Fibroblast of the conjunctiva (primary cell): ENCODE data around the gene DNAJC17.

Experiments
- DNase-seq: peaks from one replicate; pipeline ENCODE4 v3.0.0-alpha.2; 2010; ENCODE audit warnings: low read depth

The DNAJC17 gene

DNA sequence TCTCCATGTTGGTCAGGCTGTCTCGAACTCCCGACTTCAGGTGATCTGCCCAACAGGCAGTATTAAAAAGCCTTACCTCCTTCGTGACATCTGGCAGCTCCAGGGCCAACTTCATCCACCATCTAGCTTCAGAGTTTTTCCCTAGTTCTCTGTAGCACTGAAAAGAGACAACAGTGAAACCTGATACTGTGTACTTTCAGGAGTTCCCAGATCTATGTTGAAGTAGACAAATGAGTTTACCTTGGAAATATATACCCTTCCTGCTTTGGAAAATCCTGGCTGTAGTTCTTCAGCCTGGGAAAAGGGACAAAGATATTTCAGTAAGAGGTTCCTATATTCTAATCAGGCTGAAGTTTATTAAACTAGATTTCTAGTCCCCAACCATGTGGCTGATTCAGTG, 70.2 kb downstream of the DNAJC17 start:
- DNase-seq: no peak

DNA sequence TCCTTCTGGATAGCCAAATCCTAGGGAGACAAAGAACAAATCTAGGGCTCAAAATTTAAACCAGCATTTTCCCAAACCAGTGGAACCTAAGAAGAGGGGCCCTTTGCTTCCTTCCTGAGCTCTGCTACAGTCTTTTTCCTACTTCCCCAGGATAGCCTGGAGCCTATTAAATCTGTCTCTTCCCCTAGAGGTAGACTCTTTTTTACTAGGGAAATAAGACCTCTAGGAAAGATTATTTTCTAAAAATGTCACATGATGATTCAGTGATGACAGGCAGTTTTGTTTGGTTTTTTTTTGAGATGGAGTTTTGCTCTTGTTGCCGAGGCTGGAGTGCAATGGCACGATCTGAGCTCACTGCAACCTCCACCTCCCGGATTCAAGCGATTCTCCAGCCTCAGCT, 70.7 kb downstream of the DNAJC17 start:
- DNase-seq: no peak

DNA sequence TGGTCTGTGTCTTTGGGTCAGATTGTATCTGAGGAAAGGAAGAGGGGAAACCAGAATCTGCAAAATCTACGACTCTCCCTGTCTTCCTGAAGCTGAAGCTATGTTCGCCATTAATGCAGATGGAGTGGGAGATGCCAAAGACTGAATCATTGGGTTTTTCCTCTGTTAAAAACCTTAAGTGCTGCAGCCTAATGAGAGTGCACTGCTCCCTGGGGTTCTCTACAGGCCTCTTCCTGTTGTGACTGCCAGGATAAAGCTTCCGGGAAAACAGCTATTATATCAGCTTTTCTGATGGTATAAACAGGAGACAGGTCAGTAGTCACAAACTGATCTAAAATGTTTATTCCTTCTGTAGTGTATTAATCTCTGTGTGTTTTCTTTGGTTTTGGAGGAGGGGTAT, 76.2 kb downstream of the DNAJC17 start:
- no peak for DNase-seq

DNA sequence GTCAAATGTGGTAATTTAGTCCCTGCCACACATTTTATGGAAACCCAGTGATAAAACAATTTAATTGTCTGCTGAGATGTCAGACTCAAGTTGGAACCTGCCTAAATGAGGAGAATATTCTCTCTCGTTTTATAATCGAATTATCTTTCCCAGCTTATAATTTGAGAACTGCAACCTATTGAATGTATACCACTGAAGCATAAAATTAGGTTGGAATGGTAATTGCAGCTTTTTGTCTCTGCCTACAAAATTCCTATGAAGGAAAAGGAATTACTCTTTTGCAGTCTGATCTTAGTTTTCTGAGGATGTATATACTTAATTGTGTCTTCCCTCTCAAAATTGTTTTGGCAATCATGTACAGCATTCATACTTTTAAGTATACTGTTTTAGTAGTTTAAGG, 83.4 kb downstream of the DNAJC17 start:
- DNase-seq: no peak

DNA sequence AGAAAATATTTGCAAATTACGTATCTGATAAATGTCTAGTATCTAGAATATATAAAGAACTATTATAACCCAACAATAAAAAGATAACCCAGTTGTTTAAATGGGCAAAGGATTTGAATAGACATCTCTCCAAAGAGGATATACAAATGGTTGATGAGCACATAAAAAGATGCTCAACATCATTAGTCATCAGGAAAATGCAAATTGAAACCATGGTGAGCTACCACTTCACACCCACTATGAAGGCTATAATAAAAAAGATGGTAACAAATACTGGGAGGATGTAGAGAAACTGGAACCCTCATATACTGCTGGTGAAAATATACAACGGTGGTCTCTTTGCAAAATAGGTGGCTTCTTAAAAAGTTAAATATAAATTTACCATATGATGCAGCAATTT, 84.3 kb downstream of the DNAJC17 start:
- no peak for DNase-seq

DNA sequence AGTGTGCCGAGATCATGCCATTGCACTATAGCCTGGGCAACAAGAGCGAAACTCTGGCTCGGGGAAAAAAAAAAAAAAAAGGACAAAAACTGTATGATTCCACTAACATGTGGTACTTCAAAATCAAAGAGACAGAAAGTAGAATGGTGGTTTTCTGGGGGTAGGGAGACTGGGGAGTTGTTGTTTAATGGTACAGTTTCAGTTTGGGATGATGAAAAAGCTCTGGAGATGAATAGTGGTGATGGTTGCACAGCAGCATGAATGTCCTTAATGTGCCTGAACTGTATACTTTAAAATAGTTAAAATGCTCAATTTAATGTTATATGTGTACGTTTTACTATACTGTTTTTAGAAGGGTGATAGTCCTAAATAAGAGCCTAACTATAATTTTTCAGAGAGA, 84.9 kb downstream of the DNAJC17 start:
- no peak for DNase-seq

DNA sequence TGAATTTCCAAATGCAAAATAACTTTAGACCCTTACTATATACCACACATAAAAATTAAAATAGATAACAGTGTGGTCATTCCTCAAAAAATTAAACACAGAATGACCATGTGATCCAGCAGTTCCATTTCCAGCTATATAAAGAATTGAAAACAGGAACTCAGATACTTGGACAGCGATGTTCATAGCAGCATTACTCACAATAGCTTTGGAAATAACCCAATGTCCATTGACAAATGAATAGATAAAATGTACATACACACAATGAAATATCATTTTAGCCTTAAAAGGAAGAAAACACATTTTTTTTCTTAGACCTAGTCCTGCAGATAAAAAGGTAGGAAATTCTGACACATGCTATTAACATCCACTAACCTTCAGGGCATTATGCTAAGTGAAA, 85.6 kb downstream of the DNAJC17 start:
- DNase-seq: no peak

DNA sequence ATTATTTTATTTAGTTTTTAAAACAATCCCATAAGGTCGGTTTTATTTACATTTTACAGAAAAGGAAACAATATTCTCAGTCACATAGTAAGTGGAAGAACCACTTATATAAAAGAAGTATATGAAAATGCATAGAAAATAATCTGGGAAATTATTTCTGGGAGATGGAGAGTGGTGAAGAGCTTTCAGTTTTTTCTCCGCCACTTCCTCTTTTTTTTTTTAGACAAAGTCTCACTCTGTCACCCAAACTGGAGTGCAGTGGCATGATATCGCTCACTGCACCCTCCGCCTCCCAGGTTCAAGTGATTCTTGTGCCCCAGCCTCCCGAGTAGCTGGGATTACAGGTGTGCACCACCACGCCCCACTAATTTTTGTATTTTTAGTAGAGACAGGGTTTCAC, 91.1 kb downstream of the DNAJC17 start:
- DNase-seq: no peak
